SK-N-SH (cell line): Measurements from ENCODE around the gene MRPS18A. TPM values are rescaled to one million over a fixed set of nuclear protein-coding genes. Genes with fewer than 3 reads are reported as not detected.

ENCODE experiments used
- CTCF ChIA-PET: fragments of 300-600, 350-600 bp; formaldehyde crosslinking; extraction: SDS; loops from one replicate; lab custom pipeline; 2021; lab: Yijun Ruan, JAX
- POLR2A ChIA-PET: fragments of 350-600 bp; sonication (Branson Sonifier 250); formaldehyde crosslinking; extraction: SDS; loops from one replicate; lab custom pipeline; 2020; ENCODE audit warnings: antibody characterized with exemption, inconsistent platforms; lab: Yijun Ruan, JAX
- DNase-seq: peaks from one replicate; pipeline ENCODE4 v3.0.0; 2012
- H2AFZ ChIP-seq: fragments of 200-600 bp; sonication (generic); 2 replicates; pipeline ENCODE4 v1.8.1; 2016; ENCODE audit warnings: antibody characterized with exemption, mild to moderate bottlenecking, low read depth
- H3F3A ChIP-seq: fragments of 200-600 bp; sonication (generic); replicated peaks from 2 replicates; pipeline ENCODE3; 2016; ENCODE audit warnings: antibody characterized with exemption, mild to moderate bottlenecking; ENCODE audit not compliant: insufficient read depth
- H3K27ac ChIP-seq, 2 experiments: fragments of 200-500 bp in 1 of 2; fragments of 200-600 bp in 1 of 2; sonication (Bioruptor generic) in 1 of 2; sonication (generic), shearing (Covaris generic) in 1 of 2; 2 replicates each; pipeline versions ENCODE4 v1.5.1 to v1.6.1; 2014 to 2016; ENCODE audit warnings: low read depth in 2 of 2, inconsistent platforms in 1 of 2, low read length in 1 of 2, mild to moderate bottlenecking in 1 of 2, mixed read lengths in 1 of 2
- H3K27me3 ChIP-seq: fragments of 200-600 bp; sonication (generic), shearing (Covaris generic); 2 replicates; pipeline ENCODE4 v1.6.1; 2016; ENCODE audit warnings: mixed run types; ENCODE audit not compliant: insufficient read depth
- H3K36me3 ChIP-seq, 2 experiments: fragments of 200-500 bp in 1 of 2; fragments of 200-600 bp in 1 of 2; sonication (Bioruptor generic) in 1 of 2; sonication (generic) in 1 of 2; replicated peaks in 1 of 2; 2 replicates each; pipeline versions ENCODE3 to v1.5.1; 2014 to 2016; ENCODE audit warnings: low read length in 1 of 2, mild to moderate bottlenecking in 1 of 2; ENCODE audit not compliant: insufficient read depth in 2 of 2, control insufficient read depth in 1 of 2
- H3K4me1 ChIP-seq, 2 experiments: fragments of 200-500 bp in 1 of 2; fragments of 200-600 bp in 1 of 2; sonication (Bioruptor generic) in 1 of 2; sonication (generic), shearing (Covaris generic) in 1 of 2; 2 replicates each; pipeline versions ENCODE4 v1.5.1 to v1.6.1; 2014 to 2016; ENCODE audit warnings: low read depth in 1 of 2, low read length in 1 of 2, mixed run types in 1 of 2; ENCODE audit not compliant: insufficient read depth in 2 of 2, control insufficient read depth in 1 of 2
- H3K4me2 ChIP-seq: fragments of 200-600 bp; sonication (generic), shearing (Covaris generic); 2 replicates; pipeline ENCODE4 v1.6.1; 2017; ENCODE audit warnings: mixed run types
- H3K4me3 ChIP-seq, 2 experiments: fragments of 200-500 bp in 1 of 2; fragments of 200-600 bp in 1 of 2; sonication (Bioruptor generic) in 1 of 2; sonication (generic), shearing (Covaris generic) in 1 of 2; 2 replicates each; pipeline versions ENCODE4 v1.5.1 to v1.8.1; 2014 to 2016; ENCODE audit warnings: low read depth in 2 of 2, inconsistent platforms in 1 of 2, low read length in 1 of 2, mild to moderate bottlenecking in 1 of 2, mixed read lengths in 1 of 2, moderate library complexity in 1 of 2
- H3K79me2 ChIP-seq: fragments of 200-600 bp; sonication (generic); 2 replicates; pipeline ENCODE4 v1.8.1; 2017; ENCODE audit warnings: mild to moderate bottlenecking; ENCODE audit not compliant: insufficient read depth
- H3K9ac ChIP-seq: fragments of 200-600 bp; sonication (generic); 2 replicates; pipeline ENCODE4 v1.6.1; 2017; ENCODE audit warnings: mixed run types
- H3K9me2 ChIP-seq: fragments of 200-600 bp; sonication (generic); 2 replicates; pipeline ENCODE4 v1.6.1; 2017; ENCODE audit warnings: mixed run types
- H3K9me3 ChIP-seq: fragments of 200-600 bp; sonication (generic); 2 replicates; pipeline ENCODE4 v1.6.1; 2017; ENCODE audit warnings: mixed run types, mild to moderate bottlenecking, moderate library complexity
- H4K20me1 ChIP-seq: fragments of 200-600 bp; sonication (generic); 2 replicates; pipeline ENCODE4 v1.6.1; 2017; ENCODE audit warnings: mild to moderate bottlenecking, mixed run types; ENCODE audit not compliant: insufficient read depth
- CHD2 ChIP-seq: fragments of 150-350 bp; IDR thresholded peaks from 2 replicates; pipeline ENCODE4 v1.6.1; 2018; ENCODE audit warnings: low read length; ENCODE audit not compliant: partially characterized antibody
- ELF1 ChIP-seq: IDR thresholded peaks from 2 replicates; pipeline ENCODE4 v1.4.0; 2012
- EP300 ChIP-seq, 2 experiments: IDR thresholded peaks; 2 replicates each; pipeline versions ENCODE4 v1.4.0 to v1.6.1; 2012; ENCODE audit warnings: borderline replicate concordance in 1 of 2, low read depth in 1 of 2, low read length in 1 of 2
- FOSL2 ChIP-seq: IDR thresholded peaks from 2 replicates; pipeline ENCODE4 v1.4.0; 2012; ENCODE audit warnings: low read depth, mild to moderate bottlenecking, moderate library complexity, borderline replicate concordance
- FOXM1 ChIP-seq: IDR thresholded peaks from 2 replicates; pipeline ENCODE4 v1.4.0; 2012; ENCODE audit warnings: low read depth, mild to moderate bottlenecking
- MEF2A ChIP-seq: IDR thresholded peaks from 2 replicates; pipeline ENCODE4 v1.4.0; 2012; ENCODE audit warnings: low read depth, borderline replicate concordance
- NRF1 ChIP-seq: IDR thresholded peaks from 2 replicates; pipeline ENCODE4 v1.6.1; 2012; ENCODE audit warnings: low read depth, mild to moderate bottlenecking, low read length
- POLR2AphosphoS5 ChIP-seq: IDR thresholded peaks from 2 replicates; pipeline ENCODE4 v1.6.1; 2012; ENCODE audit warnings: low read depth, low read length
- RCOR1 ChIP-seq: fragments of 150-350 bp; IDR thresholded peaks from 2 replicates; pipeline ENCODE4 v1.6.1; 2017; ENCODE audit warnings: antibody characterized with exemption, low read length
- SIN3A ChIP-seq: IDR thresholded peaks from 2 replicates; pipeline ENCODE4 v1.6.1; 2012; ENCODE audit warnings: low read depth, mild to moderate bottlenecking, low read length, moderate library complexity, borderline replicate concordance
- SMC3 ChIP-seq: IDR thresholded peaks from 2 replicates; pipeline ENCODE4 v1.6.1; 2012; ENCODE audit warnings: low read depth, low read length, improper control_type of control experiment
- TCF12 ChIP-seq: IDR thresholded peaks from 2 replicates; pipeline ENCODE4 v1.4.0; 2012
- WGBS: methylation state at CpG from one replicate; pipeline ENCODE4 v1.1.6; 2017; ENCODE audit warnings: low lambda C conversion rate; 5-methylcytosine and 5-hydroxymethylcytosine counted together
- polyA plus RNA-seq, 3 experiments: library from polyadenylated mRNA; depleted of rRNA; stranded (reverse); fragments of >200 nt; gene quantifications; 2 replicates each; pipeline ENCODE4 v1.2.3, GENCODE V29; 2012
- TF ChIP-seq, protein P1 (sequence below): IDR thresholded peaks from 2 replicates; pipeline ENCODE4 v1.6.1; 2012; ENCODE audit warnings: mild to moderate bottlenecking, low read depth, low read length, moderate library complexity
- TF ChIP-seq, protein P2 (sequence below): IDR thresholded peaks from 2 replicates; pipeline ENCODE4 v1.4.0; 2012; ENCODE audit warnings: low read depth, borderline replicate concordance
- TF ChIP-seq, protein P3 (sequence below): IDR thresholded peaks from 2 replicates; pipeline ENCODE4 v1.4.0; 2012; ENCODE audit warnings: low read depth, borderline replicate concordance
- TF ChIP-seq, protein P4 (sequence below): fragments of 150-350 bp; IDR thresholded peaks from 2 replicates; pipeline ENCODE4 v1.6.1; 2016; ENCODE audit warnings: mild to moderate bottlenecking, low read depth, low read length
- TF ChIP-seq, protein P5 (sequence below): IDR thresholded peaks from 2 replicates; pipeline ENCODE4 v1.4.0; 2012; ENCODE audit warnings: low read depth

MRPS18A gene
- polyA plus RNA-seq, 1 of the 3 experiments (the other 2 are of a cell fraction), result 57.0 TPM

DNA sequence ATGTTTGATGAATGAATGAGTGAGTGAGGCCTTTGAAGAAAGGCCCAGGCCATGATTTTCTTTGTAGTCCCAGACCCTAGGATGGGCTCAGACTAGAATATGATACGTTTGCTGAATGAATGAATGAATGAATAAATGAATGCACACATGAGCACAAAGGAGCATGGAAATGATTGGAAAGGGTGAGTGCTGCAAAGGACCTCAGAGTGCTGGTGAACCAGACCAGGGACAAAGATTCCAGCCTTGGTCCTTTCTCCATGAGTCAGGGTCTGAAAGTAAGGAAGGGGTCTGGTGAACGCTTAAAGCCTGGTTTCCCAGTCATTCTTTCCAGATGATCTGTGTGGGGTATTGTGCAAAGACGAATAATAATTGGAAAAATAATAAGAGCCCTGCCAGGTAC lies 40.0 kb upstream of the MRPS18A start:
- CTCF ChIA-PET, result interaction anchor here (1.2 to 1.3 kb wide), 2 partner anchors 45 to 223 kb away, joined by 3 read pairs; no protein-coding TSS in a partner anchor
- H3K27ac ChIP-seq, result no peak overlapping the region
- H3F3A ChIP-seq, result no peaks in the 10 kb centered on the region
- H3K36me3 ChIP-seq, result no peaks in the 10 kb centered on the region
- no peak overlapping the region for H3K4me2 ChIP-seq
- no peak overlapping the region for H2AFZ ChIP-seq
- no peak for DNase-seq
- no peak overlapping the region for H3K4me3 ChIP-seq
- H3K4me1 ChIP-seq, result peaks cover 0 to 13% of the 10 kb centered on the region in 2 experiments; a peak in 2 of 4 replicates
- H3K27me3 ChIP-seq, result no peaks in the 10 kb centered on the region
- H3K9me2 ChIP-seq, result no peaks in the 10 kb centered on the region
- 26% methylated on average over 3 of the region's 3 CpGs for WGBS
- peaks cover 12% of the 10 kb centered on the region for H3K9me3 ChIP-seq
- TF ChIP-seq, protein P1, sequence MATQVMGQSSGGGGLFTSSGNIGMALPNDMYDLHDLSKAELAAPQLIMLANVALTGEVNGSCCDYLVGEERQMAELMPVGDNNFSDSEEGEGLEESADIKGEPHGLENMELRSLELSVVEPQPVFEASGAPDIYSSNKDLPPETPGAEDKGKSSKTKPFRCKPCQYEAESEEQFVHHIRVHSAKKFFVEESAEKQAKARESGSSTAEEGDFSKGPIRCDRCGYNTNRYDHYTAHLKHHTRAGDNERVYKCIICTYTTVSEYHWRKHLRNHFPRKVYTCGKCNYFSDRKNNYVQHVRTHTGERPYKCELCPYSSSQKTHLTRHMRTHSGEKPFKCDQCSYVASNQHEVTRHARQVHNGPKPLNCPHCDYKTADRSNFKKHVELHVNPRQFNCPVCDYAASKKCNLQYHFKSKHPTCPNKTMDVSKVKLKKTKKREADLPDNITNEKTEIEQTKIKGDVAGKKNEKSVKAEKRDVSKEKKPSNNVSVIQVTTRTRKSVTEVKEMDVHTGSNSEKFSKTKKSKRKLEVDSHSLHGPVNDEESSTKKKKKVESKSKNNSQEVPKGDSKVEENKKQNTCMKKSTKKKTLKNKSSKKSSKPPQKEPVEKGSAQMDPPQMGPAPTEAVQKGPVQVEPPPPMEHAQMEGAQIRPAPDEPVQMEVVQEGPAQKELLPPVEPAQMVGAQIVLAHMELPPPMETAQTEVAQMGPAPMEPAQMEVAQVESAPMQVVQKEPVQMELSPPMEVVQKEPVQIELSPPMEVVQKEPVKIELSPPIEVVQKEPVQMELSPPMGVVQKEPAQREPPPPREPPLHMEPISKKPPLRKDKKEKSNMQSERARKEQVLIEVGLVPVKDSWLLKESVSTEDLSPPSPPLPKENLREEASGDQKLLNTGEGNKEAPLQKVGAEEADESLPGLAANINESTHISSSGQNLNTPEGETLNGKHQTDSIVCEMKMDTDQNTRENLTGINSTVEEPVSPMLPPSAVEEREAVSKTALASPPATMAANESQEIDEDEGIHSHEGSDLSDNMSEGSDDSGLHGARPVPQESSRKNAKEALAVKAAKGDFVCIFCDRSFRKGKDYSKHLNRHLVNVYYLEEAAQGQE, result no peak
- no peak for TF ChIP-seq FOSL2
- no peak for TF ChIP-seq TCF12
- TF ChIP-seq RCOR1, result no peak
- TF ChIP-seq EP300 (IDR thresholded peaks at IDR 0.05; ENCODE audit: borderline replicate concordance in 1 of 2, low read depth in 1 of 2, low read length in 1 of 2), result no peak
- no peak for TF ChIP-seq MEF2A
- no peak for TF ChIP-seq FOXM1
- TF ChIP-seq, protein P2, sequence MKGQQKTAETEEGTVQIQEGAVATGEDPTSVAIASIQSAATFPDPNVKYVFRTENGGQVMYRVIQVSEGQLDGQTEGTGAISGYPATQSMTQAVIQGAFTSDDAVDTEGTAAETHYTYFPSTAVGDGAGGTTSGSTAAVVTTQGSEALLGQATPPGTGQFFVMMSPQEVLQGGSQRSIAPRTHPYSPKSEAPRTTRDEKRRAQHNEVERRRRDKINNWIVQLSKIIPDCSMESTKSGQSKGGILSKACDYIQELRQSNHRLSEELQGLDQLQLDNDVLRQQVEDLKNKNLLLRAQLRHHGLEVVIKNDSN, result no peak
- no peak for TF ChIP-seq POLR2AphosphoS5
- no peak for TF ChIP-seq SIN3A
- TF ChIP-seq ELF1, result no peak
- TF ChIP-seq NRF1, result no peak
- TF ChIP-seq CHD2, result no peak
- TF ChIP-seq, protein P3, sequence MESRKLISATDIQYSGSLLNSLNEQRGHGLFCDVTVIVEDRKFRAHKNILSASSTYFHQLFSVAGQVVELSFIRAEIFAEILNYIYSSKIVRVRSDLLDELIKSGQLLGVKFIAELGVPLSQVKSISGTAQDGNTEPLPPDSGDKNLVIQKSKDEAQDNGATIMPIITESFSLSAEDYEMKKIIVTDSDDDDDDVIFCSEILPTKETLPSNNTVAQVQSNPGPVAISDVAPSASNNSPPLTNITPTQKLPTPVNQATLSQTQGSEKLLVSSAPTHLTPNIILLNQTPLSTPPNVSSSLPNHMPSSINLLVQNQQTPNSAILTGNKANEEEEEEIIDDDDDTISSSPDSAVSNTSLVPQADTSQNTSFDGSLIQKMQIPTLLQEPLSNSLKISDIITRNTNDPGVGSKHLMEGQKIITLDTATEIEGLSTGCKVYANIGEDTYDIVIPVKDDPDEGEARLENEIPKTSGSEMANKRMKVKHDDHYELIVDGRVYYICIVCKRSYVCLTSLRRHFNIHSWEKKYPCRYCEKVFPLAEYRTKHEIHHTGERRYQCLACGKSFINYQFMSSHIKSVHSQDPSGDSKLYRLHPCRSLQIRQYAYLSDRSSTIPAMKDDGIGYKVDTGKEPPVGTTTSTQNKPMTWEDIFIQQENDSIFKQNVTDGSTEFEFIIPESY, result no peak
- TF ChIP-seq, protein P4, sequence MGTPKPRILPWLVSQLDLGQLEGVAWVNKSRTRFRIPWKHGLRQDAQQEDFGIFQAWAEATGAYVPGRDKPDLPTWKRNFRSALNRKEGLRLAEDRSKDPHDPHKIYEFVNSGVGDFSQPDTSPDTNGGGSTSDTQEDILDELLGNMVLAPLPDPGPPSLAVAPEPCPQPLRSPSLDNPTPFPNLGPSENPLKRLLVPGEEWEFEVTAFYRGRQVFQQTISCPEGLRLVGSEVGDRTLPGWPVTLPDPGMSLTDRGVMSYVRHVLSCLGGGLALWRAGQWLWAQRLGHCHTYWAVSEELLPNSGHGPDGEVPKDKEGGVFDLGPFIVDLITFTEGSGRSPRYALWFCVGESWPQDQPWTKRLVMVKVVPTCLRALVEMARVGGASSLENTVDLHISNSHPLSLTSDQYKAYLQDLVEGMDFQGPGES, result no peak
- TF ChIP-seq SMC3, result no peak
- TF ChIP-seq, protein P5, sequence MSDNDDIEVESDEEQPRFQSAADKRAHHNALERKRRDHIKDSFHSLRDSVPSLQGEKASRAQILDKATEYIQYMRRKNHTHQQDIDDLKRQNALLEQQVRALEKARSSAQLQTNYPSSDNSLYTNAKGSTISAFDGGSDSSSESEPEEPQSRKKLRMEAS, result no peak
- no peaks in the 10 kb centered on the region for H4K20me1 ChIP-seq
- H3K9ac ChIP-seq, result no peak overlapping the region
- POLR2A ChIA-PET, result no interaction called here
- H3K79me2 ChIP-seq, result no peaks in the 10 kb centered on the region
